ENCODE results near the gene AOAH.
A peak's percentile ranks its signal among the peaks of the same experiment; 100 is the strongest.

AOAH gene

GRCh38 chr7:36546331-36546730 is 178.0 kb downstream of the AOAH start:
- DNase-seq (ENCODE audit: low read depth): no peak

- no peak for DNase-seq (ENCODE audit: low read depth)
Measured at GRCh38 chr7:36545291-36545690, 179.0 kb downstream of the AOAH start.

GRCh38 chr7:36538126-36538525 is 186.2 kb downstream of the AOAH start:
- DNase-seq (ENCODE audit: low read depth): no peak

GRCh38 chr7:36535866-36536664 is 188.2 kb downstream of the AOAH start:
- no peak for DNase-seq (ENCODE audit: low read depth)

GRCh38 chr7:36533717-36534116 is 190.6 kb downstream of the AOAH start:
- no peak for DNase-seq (ENCODE audit: low read depth)

- DNase-seq (ENCODE audit: low read depth): no peak
Measured at GRCh38 chr7:36532981-36533499, 191.3 kb downstream of the AOAH start.

- no peak for DNase-seq (ENCODE audit: low read depth)
Measured at GRCh38 chr7:36531951-36532350, 192.3 kb downstream of the AOAH start.

- no peak for DNase-seq (ENCODE audit: low read depth)
Measured at GRCh38 chr7:36530456-36530855, 193.8 kb downstream of the AOAH start.

GRCh38 chr7:36527549-36527913 is 196.8 kb downstream of the AOAH start:
- DNase-seq (ENCODE audit: low read depth): no peak

- peak; percentile 22 for DNase-seq (ENCODE audit: low read depth)
Measured at GRCh38 chr7:36526863-36527548, 197.3 kb downstream of the AOAH start.

- DNase-seq (ENCODE audit: low read depth): no peak
Measured at GRCh38 chr7:36523371-36524101, 200.8 kb downstream of the AOAH start.

- no peak for DNase-seq (ENCODE audit: low read depth)
Measured at GRCh38 chr7:36522453-36523007, 201.8 kb downstream of the AOAH start.

GRCh38 chr7:36521911-36522310 is 202.4 kb downstream of the AOAH start:
- DNase-seq (ENCODE audit: low read depth): no peak

- DNase-seq (ENCODE audit: low read depth): no peak
Measured at GRCh38 chr7:36521133-36521532, 203.2 kb downstream of the AOAH start.

- DNase-seq (ENCODE audit: low read depth): no peak
Measured at GRCh38 chr7:36515847-36516246, 208.4 kb downstream of the AOAH start.

- DNase-seq (ENCODE audit: low read depth): no peak
Measured at GRCh38 chr7:36514289-36515243, 209.7 kb downstream of the AOAH start.

GRCh38 chr7:36513393-36513792 is 210.9 kb downstream of the AOAH start:
- DNase-seq (ENCODE audit: low read depth): no peak

GRCh38 chr7:36512616-36513015 is 211.7 kb downstream of the AOAH start:
- no peak for DNase-seq (ENCODE audit: low read depth)

- DNase-seq (ENCODE audit: low read depth): no peak
Measured at GRCh38 chr7:36509962-36510361, 214.3 kb downstream of the AOAH start.

- DNase-seq (ENCODE audit: low read depth): no peak
Measured at GRCh38 chr7:36507475-36508440, 216.5 kb downstream of the AOAH start.
